ELF-1 (cell line): Measurements from ENCODE around the gene NFATC2.
"Not testable (repeated sequence)": the region's sequence is repeated elsewhere in the genome, so short reads cannot be mapped to it uniquely, and the experiment has no call there.

Source experiments
- DNase-seq: peaks from one replicate; pipeline ENCODE4 v3.0.0-alpha.2; 2016; ENCODE audit warnings: low read depth, low spot score

NFATC2 gene

DNA sequence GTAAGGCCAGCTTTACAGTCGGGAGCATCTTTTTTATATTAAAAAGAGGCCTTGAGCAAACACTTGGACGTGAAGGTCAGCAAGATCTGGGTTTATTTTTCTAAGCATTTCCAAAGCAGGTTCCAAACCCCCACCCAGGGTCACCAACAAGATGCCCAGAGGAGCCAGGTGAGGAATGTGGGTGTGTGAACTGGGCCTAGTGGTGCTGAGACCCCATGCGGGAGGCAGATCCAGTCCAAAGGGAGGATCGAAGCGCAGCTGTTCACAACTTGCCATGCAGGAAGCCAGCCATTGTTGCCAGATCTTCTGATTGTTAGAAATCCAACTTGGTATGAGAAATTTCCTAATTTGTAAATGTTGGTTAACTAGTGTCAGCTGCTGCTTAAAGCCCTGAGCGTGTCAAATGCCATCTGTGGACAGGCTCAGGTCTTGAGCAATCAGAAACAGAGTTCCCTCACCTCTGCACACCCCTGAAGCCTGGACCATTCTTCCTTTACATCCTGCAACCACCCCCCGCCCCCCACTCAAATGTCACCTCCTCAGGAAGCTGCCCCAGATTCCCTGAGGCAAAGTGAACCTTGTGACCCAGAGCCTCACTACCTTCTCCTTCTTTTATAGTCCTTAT lies 46.5 kb downstream of the NFATC2 start:
- no peak for DNase-seq

DNA sequence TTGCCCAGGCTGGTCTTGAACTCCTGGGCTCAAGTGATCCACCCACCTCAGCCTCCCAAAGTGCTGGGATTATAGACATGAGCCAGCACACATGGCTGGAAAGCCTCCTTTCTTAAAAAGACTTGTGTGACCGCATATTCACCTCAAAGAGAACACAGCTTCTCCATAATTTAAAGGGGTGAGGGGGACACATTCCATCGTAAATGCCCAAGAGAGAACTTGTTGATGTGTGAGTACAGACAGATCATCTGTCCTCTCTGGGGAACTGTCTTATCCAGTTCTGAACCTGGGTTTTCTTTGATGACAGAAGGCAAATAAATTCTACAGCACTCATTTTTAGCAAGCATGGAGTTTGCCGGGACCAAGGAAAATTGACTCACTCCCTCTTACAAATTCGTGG lies 47.2 kb downstream of the NFATC2 start:
- no peak for DNase-seq

DNA sequence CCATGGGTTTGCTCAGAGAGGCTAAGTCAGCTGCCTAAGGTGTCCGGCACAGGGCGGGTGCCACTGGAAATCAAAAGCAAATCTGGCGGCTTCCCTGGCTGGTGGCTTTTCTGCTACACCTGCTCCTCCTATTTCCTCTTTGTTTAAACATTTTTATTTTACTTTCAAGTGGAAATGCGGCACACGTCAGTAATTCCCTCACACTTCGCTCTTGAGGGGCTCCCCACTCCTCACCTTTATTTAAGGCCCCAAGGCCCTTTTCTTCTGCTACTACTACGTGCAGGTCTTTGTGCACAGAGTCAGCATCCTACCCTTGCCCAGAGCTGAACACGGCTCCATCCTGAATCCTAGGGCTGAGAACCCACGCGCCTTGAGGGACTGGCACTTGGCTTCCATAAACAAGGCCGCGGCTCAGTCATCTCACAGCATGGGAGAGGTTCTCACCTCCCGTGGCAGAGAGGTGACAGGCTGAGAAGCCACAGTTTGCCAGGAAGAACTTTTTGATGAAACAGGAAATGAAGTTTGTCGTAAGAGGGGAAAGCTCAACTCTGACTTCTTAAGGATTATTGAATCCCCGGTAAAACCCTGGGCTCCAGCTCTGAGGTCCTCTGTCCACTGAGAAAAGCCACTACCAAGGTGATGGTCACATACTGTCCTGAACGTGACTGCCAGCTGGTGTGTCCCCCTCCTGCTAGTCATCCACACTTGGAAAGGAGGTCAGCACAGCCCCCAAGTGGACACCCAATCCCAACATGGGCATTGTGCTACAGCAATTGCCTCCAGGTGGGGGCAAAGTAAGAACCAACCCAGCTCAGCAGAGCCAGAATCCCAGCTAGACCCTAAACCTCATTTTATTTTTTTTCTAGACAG lies 48.0 kb downstream of the NFATC2 start:
- no peak for DNase-seq

DNA sequence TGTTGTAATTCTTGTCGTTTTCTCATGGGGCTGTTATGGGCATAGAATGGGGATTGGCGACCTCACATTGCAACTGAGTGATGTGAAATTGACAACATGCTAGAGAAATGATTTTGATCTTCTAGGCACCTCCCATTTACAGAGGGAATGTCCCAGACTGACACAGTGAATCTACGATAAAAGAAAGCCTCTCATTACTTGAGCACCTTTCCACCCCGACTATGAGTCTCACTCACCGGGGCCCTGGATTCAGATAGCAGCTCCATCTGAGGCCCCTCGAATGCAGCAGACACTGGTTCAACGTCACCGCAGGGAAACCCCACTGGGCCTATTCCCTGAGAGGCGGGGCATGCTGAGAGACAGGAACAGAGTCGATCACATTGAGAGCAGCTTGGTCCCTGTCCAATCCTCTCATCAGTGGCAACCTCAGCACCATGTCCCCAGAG lies 49.1 kb downstream of the NFATC2 start:
- DNase-seq: no peak

DNA sequence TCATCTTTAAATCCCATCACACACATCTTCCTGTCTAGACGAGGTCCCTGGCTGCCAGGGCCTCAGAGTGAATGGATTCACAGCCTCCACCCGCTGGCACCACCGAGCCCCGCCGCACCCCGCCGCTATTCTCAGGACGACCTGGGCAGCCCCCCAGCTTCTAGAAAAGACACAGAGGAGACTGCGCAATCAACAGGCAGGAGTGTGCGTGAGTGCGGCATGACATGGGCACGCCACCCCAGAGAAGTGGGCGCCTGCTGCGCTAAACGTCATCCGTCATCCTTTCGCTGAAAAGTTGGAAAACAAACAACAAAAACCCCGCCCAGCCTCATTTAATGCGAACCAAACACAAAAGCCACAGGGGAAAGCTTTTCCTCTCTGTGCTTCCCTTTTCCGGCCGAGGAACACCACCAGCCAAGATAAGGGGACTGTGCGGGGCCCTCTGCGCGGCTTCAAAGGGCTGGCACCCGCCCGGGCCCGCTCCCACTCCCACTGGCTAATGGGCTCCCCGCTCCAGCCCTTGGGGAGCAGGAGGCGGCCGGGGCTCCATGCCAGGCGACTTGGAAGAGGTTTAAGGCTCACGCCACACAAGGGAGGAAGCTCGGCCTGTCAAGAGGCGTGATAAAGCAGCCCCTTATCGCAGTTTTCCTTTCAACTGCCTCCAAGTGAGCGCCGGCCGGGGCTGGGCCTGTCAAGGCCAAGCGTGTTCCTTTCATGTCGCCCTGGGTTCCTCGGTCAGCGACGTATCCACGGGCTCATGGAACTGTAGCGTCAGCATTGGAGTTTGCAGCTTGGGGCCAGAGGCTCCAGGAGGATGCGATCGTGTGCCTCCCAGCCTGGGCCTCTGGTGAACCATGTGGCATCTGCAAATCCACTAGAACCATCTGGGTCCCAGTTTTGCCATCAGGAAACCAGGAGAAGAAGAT lies 50.1 kb downstream of the NFATC2 start:
- peak; percentile 60 for DNase-seq

DNA sequence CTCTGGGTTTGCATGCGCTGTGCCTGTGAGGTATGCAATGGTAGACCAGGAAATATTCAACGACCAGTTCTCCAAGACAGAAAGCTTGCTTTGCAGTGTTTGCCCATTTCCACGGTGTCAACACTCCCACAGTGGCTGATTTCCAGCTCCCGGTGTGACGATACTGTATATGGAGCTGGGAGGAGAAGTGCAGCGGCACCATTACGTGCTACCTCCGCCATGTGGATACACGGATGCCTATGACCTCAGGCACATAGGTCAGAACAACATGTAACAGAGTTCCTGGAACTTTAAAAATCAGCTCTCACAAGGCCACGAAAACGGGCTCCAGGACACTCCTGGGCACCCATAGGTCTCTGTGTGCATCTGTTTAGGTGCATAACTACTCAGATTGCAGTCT lies 51.1 kb downstream of the NFATC2 start:
- DNase-seq: no peak

DNA sequence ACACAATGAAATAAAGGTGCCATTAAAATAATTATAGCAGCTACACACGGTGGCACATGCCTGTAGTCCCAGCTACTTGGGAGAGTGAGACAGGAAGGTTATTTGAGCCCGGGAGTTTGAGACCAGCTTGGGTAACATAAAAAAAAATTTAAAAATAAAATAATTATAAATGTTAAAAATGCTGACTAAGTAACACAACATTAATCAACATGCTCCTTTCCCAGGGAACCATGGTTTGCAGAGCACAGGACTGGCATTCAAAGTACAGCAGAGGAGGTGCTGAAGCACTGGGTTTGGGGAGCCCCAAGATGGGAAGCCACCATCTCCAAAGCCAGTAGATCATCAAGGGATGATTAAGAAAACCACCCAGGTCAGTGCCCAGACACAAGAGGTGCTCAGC lies 51.9 kb downstream of the NFATC2 start:
- DNase-seq: no peak

DNA sequence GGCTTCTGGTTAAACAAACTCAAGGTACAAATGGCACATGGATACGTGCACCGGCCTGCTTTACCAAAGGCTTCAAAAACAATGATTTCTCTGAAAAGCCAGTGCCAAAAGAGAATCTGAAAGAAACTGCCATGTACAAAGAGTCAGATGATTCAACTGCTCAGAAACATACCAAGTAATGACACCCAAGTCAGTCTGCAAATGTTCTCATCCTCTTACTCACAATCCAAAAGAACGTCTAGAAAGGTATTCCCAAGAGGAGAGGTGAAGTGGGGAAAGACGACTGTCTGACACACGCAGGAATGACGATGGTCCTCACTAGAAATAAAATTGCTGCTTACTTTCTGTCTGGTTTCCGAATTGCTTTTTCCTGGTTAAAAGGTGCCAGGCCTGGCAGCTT lies 52.9 kb downstream of the NFATC2 start:
- no peak for DNase-seq

DNA sequence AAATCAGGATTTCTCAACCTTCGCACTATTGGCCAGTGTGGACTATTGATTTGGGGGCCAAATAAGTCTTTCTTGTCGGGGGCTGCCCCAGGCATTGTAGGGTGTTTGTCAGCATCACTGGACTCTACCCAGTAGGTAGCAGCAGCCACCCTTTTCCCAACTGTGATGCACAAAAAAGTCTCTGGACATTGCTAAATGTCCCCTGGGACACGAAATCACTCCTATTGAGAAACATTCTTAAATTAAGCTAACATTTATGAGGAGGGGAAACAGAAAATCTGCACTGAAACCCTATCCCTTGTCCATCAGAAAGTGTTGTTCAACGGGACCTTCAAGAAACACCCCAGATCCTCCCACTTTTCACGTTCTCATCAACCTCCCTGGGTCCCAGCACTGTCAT lies 54.2 kb downstream of the NFATC2 start:
- DNase-seq: no peak

DNA sequence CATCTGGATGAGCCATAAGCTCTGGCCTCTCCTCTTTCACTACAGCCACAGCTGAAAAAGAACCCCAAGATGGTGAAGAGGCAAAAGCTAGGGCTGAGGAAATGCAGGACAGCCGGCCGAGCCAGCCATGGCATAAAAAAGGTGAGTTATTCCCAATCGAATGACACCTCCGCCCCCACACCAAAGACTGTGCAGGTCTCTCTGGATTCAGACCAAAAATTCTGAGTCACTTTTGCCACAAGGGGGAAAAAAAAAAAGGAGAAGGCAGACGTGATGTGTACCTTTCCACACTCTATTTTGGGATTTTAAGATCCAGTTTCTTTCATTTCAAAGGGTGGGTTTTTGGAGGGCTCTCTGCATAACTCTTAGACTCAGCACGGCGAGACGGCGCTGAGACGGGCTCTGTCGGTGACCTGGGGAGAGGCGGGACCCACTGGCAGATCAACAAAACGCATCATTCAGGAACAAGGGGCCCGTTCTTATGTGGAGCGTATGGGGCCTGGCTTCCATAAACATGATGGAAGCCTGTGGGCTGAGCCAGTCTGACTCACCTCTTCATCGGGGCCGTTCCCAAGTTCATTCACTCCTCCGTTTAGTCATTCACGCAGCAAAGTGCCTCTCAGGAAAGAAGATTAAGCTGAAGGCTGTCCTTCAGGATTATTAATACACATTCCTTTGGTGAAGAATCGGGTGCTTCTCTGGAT lies 54.8 kb downstream of the NFATC2 start:
- peak; percentile 34 for DNase-seq

DNA sequence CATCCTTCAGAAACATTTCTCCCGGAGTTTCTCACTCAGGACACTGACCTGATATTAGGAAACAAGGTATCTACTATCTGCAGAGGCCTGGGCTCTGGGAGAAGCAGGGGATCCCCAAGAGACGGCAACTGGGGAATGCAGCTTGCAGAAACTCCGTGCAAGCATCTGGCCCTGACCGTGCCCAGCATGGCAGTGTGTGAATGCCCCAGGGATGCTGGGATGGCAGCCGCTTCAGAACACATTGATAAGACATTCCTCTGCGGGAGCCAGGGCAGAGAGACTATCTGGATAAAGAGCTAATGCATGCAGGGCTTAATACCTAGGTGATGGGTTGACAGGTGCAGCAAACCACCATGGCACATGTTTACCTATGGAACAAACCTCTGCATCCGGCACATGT lies 55.4 kb downstream of the NFATC2 start:
- DNase-seq: no peak

DNA sequence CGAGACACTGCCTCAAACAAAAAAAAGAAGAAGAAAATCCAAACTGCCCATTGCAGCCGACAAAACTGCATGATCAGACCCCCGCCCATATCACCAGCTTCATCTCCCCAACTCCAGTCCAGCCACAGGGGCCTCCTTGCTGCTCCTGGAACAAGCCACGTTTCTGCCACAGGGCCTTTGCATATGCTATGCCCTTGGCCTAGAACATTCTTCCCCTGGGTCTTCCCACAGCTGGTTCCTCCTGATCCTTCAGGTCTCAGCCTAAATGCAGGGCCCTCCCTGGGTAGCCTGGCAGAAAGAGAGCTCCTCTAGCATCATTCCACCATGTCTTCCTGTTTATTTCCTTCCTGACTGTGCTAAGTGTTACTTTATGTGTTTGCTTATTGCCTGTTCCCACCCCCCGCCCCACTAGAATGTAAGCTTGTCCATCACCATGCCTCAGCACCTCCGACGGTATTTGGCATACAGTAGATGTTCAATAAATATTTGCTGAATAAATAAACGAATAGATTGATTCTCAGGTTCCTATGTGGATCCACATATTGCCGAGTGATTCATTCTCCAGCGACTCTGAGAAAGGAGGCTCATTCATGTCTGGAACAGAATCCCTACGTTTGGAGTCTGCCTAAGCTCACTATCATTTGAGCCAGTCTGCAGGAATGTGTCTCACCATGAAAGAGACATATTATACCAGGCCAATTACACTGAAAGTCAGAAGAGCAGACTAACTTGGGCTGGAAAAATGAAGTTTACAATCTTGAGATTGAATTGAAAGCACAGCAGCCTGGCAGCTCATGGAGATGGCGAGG lies 56.1 kb downstream of the NFATC2 start:
- no peak for DNase-seq

DNA sequence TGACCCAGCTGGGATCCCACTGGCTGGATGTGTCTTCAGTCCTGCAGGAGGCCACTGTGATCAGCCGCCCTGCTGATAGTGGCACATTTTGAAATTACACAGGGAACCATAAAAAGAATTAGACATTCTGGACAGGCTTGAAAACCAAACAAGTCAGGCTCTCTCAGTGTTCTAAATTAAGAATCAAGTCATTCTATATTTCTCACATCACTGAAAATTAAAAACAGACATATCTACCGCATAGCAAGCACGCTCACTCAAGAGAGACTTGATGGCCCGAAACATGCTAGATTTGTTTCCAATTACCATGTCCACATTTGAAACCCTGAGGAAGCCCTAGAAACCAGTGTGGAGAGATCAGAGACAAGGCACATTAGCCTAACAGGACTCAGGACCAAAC lies 57.7 kb downstream of the NFATC2 start:
- no peak for DNase-seq

DNA sequence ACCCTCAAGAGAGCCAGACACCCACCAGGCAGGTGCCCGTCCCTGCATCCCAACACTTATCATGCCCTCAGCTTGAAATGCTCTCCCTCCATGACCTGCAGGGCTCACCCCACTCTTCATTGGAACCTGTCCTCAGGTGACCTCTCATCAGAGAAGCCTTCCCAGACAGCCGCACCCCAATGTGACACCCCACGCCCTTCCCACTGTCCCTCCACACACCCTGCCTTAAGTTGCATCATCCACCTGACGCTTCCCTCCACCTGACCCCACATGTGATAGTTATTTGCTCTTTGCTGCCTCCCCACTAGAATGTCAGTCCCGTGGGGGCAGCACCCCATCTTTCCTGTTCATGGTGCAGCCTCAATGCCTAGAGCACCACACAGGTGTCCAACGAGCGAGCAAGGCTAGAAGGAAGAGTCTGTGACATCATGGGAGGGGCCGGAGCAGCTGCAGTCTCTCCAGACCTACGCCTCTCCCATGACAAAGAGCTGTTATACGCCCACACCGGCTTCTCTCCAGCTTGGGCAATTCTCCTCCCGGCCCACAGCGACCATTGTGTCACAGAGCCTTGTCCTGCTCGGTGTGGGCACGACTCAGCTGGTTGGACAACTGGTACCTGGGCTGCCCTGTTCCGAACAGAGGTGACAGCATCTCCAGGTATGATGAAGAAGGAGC lies 58.2 kb downstream of the NFATC2 start:
- DNase-seq: no peak

DNA sequence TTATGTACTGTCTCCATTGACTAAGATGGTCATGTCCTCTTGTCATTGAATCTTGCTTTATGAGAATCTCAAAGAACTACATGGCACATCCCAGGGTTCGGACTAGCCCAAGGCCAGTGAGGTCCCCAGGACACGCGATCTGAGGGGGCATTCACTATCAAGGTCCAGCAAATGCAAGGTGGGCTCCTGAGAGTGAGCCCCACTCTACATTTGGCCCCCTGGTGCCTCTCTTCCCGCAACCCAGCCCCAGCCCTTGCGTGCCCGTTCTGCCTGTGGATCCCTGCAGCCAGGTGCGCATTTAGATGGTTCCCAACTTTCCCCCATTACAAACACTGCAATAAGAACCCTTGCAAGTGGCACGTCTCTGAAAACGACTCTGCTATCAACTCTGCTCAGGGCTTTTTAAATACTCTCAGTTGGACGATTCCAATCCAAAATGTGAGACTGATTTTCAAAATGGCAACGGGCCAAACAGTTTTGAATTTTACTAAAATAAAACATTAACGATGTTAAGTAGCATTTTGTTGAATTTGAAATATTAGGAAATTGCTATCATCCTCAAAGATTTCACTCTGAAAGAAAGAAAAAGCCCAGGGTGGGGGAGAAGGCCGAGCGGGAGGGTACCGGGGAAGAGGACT lies 59.6 kb downstream of the NFATC2 start:
- no peak for DNase-seq

DNA sequence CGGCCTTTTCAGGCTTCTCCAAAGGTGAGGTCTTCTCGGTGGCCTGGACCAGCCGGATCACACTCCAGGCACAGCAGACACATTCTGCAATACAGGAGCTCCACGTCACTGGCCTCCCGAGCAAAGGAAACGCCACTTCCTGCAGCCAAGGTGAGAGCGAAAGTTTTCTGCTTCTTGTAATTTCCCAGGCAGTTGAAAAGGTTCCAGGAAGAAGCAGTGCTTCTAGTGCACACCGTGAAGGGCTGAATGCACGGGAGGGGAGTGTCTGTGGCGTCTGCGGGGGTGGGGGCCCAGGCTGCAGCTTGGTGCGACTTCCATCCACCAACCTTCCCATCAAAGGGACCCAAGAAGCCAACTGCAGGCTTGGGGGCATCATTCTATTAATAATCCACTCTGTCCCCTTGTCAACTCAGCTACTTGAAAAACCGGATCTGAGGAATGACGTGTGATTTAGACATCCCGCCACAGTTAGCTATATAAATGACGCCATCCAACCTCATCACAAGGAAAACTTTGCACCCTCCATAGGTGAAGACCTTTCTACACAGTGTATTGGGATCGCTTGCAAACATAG lies 61.1 kb downstream of the NFATC2 start:
- no peak for DNase-seq

DNA sequence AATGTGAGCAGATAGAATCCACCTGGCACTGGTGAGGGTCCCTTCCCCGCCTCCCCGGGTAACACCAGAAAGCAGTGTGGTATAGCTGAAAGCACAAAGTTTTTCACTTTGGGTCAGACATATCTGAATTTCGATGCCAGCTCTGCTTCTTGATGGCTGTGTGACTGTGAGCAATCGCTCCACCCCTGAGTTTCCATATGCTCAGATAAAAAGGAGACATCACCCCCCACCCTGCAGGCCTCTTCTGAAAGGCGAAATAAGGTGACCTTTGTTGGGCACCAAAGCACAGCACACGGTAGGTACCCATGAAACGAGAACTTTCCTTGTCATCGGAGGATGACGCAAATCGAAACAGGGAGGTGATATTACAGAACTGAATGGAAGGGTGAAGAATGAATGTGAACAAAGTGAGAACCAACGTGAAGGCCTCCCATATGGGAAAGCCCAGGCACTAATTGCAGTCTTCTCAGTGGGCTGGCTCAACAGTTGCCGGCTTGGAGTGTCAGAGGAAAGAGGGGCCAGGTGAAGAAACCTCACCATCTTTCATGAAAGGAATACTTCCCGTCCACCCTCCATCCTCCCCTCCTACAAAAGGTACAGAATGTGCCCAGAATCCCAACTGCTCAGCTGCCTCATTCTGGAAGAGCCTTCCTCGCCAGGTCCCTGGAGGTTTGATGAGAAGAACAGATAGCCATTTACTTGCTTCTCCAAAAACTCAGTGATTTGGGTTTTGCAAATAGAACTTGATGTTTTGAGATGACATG lies 61.8 kb downstream of the NFATC2 start:
- DNase-seq: no peak

DNA sequence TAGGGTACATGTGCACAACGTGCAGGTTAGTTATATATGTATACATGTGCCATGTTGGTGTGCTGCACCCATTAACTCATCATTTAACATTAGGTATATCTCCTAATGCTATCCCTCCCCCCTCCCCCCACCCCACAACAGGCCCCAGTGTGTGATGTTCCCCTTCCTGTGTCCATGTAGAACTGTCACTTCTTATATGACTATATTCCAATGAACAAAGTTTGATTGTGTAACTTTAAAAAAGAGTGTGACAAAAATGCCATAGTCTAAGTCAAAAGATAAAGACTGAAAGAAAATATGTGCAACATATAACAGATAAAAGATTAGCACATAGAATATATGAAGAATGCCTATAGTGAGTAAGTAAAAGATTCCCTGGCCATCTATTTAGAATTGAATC lies 66.4 kb downstream of the NFATC2 start:
- not testable (repeated sequence) for DNase-seq

DNA sequence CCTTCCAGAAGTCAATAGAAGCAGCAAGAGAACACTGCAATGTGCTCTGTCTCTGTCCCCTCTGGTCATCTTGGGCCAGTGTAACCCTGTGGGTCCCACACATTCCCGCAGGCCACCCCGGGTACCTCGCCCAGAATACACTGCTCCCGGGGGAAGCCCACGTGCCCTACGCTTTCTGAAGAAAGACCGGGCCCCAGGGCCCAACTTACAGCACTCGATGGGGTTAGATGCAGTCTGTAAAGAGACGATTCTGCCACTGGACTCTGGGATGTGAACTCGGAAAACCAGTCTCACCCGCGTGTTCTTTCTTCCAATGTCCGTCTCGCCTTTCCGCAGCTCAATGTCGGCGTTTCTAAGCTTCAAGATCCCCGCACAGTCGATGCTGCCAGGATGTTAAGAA lies 68.7 kb downstream of the NFATC2 start:
- DNase-seq: no peak
